GM23338 (cell line): Measurements from ENCODE around the gene CDON. TPM values are rescaled to one million over a fixed set of nuclear protein-coding genes. Genes with fewer than 3 reads are reported as not detected.

Source experiments
- ATAC-seq: fragments of 200-7000 bp; cut with Tn5 transposase; 3 replicates; pipeline ENCODE4 v1.9.1; 2020
- DNase-seq: peaks from one replicate; pipeline ENCODE4 v3.0.0-alpha.2; 2015; ENCODE audit warnings: low spot score
- H2AFZ ChIP-seq: fragments of 200-600 bp; sonication (generic); 2 replicates; pipeline ENCODE4 v1.8.0; 2016; ENCODE audit warnings: antibody characterized with exemption, mild to moderate bottlenecking, moderate library complexity
- H3F3A ChIP-seq: fragments of 200-600 bp; sonication (generic); replicated peaks from 2 replicates; pipeline ENCODE4 v1.8.0; 2017; ENCODE audit warnings: antibody characterized with exemption, mixed run types, low read depth
- H3K27ac ChIP-seq: fragments of 200-600 bp; sonication (generic); 2 replicates; pipeline ENCODE4 v1.6.1; 2016; ENCODE audit warnings: low read depth
- H3K27me3 ChIP-seq: fragments of 200-600 bp; sonication (generic); 2 replicates; pipeline ENCODE4 v1.8.0; 2016; ENCODE audit warnings: mild to moderate bottlenecking, mixed run types, moderate library complexity; ENCODE audit not compliant: insufficient read depth
- H3K36me3 ChIP-seq: fragments of 200-600 bp; sonication (generic); 2 replicates; pipeline ENCODE4 v1.8.0; 2016; ENCODE audit warnings: mild to moderate bottlenecking; ENCODE audit not compliant: insufficient read depth
- H3K4me1 ChIP-seq: fragments of 200-600 bp; sonication (generic); 2 replicates; pipeline ENCODE4 v1.8.0; 2016; ENCODE audit warnings: mild to moderate bottlenecking, moderate library complexity; ENCODE audit not compliant: insufficient read depth
- H3K4me2 ChIP-seq: fragments of 200-600 bp; sonication (generic); 2 replicates; pipeline ENCODE4 v1.7.1; 2017; ENCODE audit warnings: mixed run types
- H3K4me3 ChIP-seq: fragments of 200-600 bp; sonication (generic); 2 replicates; pipeline ENCODE4 v1.6.1; 2016; ENCODE audit warnings: mixed run types
- H3K79me2 ChIP-seq: fragments of 200-600 bp; sonication (generic); replicated peaks from 2 replicates; pipeline ENCODE4 v1.8.0; 2017; ENCODE audit warnings: mild to moderate bottlenecking; ENCODE audit not compliant: insufficient read depth
- H3K9me2 ChIP-seq: fragments of 200-600 bp; sonication (generic); 2 replicates; pipeline ENCODE4 v1.8.0; 2017; ENCODE audit not compliant: insufficient read depth
- H4K20me1 ChIP-seq: fragments of 200-600 bp; sonication (generic); replicated peaks from 2 replicates; pipeline ENCODE4 v1.8.0; 2017; ENCODE audit warnings: mild to moderate bottlenecking; ENCODE audit not compliant: insufficient read depth
- H3K27ac Mint-ChIP-seq: 2 replicates; pipeline ENCODE4 v1.8.0; 2020; ENCODE audit warnings: inconsistent platforms, mild to moderate bottlenecking, moderate library complexity, mixed read lengths
- H3K27me3 Mint-ChIP-seq: 3 replicates; pipeline ENCODE4 v1.8.0; 2022; ENCODE audit warnings: low read depth, mild to moderate bottlenecking, moderate library complexity, mixed read lengths, inconsistent platforms; ENCODE audit not compliant: insufficient read depth, poor library complexity
- H3K36me3 Mint-ChIP-seq: 3 replicates; pipeline ENCODE4 v1.8.0; 2021; ENCODE audit warnings: low read depth, mild to moderate bottlenecking, inconsistent platforms, moderate library complexity, mixed read lengths
- H3K4me1 Mint-ChIP-seq: 3 replicates; pipeline ENCODE4 v1.8.0; 2020; ENCODE audit warnings: mild to moderate bottlenecking, inconsistent platforms, mixed read lengths
- H3K4me3 Mint-ChIP-seq: 3 replicates; pipeline ENCODE4 v1.8.0; 2021; ENCODE audit warnings: moderate library complexity, mild to moderate bottlenecking, inconsistent platforms, mixed read lengths
- H3K9me3 Mint-ChIP-seq: 3 replicates; pipeline ENCODE4 v1.8.0; 2020; ENCODE audit warnings: moderate library complexity, mild to moderate bottlenecking, inconsistent platforms, mixed read lengths
- CREB1 ChIP-seq: fragments of 250-450 bp; sonication (Bioruptor Pico); IDR thresholded peaks from 2 replicates; pipeline ENCODE4 v1.5.0; 2020; ENCODE audit warnings: low read depth, mild to moderate bottlenecking, moderate library complexity
- EZH2 ChIP-seq: fragments of 200-600 bp; sonication (generic); IDR thresholded peaks from one replicate; pipeline ENCODE4 v1.8.0; 2017; ENCODE audit warnings: antibody characterized with exemption, mild to moderate bottlenecking, low read depth; ENCODE audit not compliant: unreplicated experiment
- EZH2phosphoT487 ChIP-seq: fragments of 200-600 bp; sonication (generic); IDR thresholded peaks from one replicate; pipeline ENCODE4 v1.8.1; 2018; ENCODE audit warnings: antibody characterized with exemption; ENCODE audit not compliant: unreplicated experiment
- JUNB ChIP-seq: IDR thresholded peaks from one replicate; pipeline ENCODE4 v1.6.1; 2016; ENCODE audit warnings: antibody characterized with exemption; ENCODE audit not compliant: unreplicated experiment
- POLR2AphosphoS5 ChIP-seq: IDR thresholded peaks from 2 replicates; pipeline ENCODE4 v1.6.1; 2016; ENCODE audit warnings: antibody characterized with exemption, low read depth
- STAT1 ChIP-seq: IDR thresholded peaks from one replicate; pipeline ENCODE4 v1.6.1; 2016; ENCODE audit warnings: antibody characterized with exemption; ENCODE audit not compliant: unreplicated experiment
- ZNF331 ChIP-seq: fragments of 250-450 bp; sonication (Bioruptor Pico); IDR thresholded peaks from 2 replicates; pipeline ENCODE4 v1.5.0; 2020; ENCODE audit warnings: low read depth, mild to moderate bottlenecking, moderate library complexity
- polyA plus RNA-seq: library from polyadenylated mRNA; unstranded; fragments of >200 nt; fragmentation: Nextera tagmentation; extraction: Ambion mirVana; gene quantifications from 2 replicates; pipeline ENCODE4 v1.2.1, GENCODE V29; 2016
- total RNA-seq: library from RNA; depleted of rRNA; stranded (reverse); fragments of >200 nt; shearing (Covaris generic); gene quantifications from 2 replicates; pipeline ENCODE4 v1.2.3, GENCODE V29; 2014
- TF ChIP-seq, protein P1 (sequence below): IDR thresholded peaks from one replicate; pipeline ENCODE4 v1.6.1; 2018; ENCODE audit warnings: antibody characterized with exemption; ENCODE audit not compliant: unreplicated experiment
- TF ChIP-seq, protein P2 (sequence below): IDR thresholded peaks from 2 replicates; pipeline ENCODE4 v1.6.1; 2016; ENCODE audit warnings: antibody characterized with exemption

Gene CDON
- total and polyA plus RNA-seq, 2 experiments from 2014 or later = 4.1 to 35.5 TPM

DNA sequence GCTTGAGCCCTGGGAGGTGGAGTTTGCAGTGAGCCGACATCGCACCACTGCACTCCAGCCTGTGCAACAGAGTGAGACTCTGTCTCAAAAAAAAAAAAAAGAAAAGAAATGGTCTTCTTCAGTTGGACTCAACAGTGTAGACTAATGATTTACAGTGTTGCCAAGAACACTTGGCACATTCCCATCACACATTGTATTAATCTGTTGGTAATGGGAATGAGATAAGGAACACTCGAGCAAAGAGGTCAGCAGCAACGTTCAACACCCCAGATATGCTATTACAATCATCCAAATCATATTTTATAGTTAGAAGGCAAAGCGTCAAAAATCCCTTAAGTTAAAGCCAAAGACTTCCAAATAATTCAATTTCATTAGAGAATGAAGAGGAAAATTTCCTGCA is 14.5 kb downstream of the CDON start (continued):
- TF ChIP-seq, protein P1, sequence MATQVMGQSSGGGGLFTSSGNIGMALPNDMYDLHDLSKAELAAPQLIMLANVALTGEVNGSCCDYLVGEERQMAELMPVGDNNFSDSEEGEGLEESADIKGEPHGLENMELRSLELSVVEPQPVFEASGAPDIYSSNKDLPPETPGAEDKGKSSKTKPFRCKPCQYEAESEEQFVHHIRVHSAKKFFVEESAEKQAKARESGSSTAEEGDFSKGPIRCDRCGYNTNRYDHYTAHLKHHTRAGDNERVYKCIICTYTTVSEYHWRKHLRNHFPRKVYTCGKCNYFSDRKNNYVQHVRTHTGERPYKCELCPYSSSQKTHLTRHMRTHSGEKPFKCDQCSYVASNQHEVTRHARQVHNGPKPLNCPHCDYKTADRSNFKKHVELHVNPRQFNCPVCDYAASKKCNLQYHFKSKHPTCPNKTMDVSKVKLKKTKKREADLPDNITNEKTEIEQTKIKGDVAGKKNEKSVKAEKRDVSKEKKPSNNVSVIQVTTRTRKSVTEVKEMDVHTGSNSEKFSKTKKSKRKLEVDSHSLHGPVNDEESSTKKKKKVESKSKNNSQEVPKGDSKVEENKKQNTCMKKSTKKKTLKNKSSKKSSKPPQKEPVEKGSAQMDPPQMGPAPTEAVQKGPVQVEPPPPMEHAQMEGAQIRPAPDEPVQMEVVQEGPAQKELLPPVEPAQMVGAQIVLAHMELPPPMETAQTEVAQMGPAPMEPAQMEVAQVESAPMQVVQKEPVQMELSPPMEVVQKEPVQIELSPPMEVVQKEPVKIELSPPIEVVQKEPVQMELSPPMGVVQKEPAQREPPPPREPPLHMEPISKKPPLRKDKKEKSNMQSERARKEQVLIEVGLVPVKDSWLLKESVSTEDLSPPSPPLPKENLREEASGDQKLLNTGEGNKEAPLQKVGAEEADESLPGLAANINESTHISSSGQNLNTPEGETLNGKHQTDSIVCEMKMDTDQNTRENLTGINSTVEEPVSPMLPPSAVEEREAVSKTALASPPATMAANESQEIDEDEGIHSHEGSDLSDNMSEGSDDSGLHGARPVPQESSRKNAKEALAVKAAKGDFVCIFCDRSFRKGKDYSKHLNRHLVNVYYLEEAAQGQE = no peak
- TF ChIP-seq, protein P2, sequence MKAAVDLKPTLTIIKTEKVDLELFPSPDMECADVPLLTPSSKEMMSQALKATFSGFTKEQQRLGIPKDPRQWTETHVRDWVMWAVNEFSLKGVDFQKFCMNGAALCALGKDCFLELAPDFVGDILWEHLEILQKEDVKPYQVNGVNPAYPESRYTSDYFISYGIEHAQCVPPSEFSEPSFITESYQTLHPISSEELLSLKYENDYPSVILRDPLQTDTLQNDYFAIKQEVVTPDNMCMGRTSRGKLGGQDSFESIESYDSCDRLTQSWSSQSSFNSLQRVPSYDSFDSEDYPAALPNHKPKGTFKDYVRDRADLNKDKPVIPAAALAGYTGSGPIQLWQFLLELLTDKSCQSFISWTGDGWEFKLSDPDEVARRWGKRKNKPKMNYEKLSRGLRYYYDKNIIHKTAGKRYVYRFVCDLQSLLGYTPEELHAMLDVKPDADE = no peak
- TF ChIP-seq EZH2 = no peak

DNA sequence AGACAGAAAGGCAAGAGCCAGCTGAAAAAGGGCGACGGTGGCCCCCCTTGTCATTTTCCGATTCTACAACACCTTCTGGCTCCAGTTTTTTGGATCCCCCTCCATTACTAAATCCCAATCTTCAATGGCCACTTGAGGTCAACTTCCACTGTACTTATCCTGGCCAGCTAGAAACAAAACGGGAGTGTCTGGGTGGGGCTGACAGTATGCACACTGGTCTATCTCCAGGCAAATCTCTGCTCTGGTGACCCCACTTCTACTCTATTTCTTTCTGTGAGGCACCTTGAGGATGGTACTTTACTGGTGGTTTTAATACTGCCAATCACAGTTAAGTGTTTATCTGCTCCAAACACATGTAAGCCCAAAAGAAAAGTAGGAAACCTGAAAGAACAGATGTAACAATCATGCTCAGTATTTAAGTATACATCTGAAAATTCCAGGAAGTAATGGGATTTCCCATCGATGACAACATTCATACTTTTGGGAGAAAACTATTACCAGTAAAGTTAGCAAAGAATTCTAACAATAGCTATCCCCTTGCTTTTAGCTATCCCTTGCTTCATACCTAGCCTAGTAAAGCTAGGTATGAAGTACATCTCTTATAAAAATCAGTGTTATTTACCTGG is 16.0 kb downstream of the CDON start:
- no peaks in the 10 kb centered on the region for H3K9me3 Mint-ChIP-seq
- Histone ChIP-seq H4K20me1 (0 out of 2 replicates have a peak, but pooled peaks cover 3% of the 10 kb centered on the region), H3K4me3 (no peak overlapping the region), H3K36me3 (no peaks in the 10 kb centered on the region), H3K4me2 (no peak overlapping the region), H2AFZ (no peak overlapping the region), H3K4me1 (no peaks in the 10 kb centered on the region), H3K79me2 (peaks cover 26% of the 10 kb centered on the region; the same call in 1 of the 2 replicates), H3K9me2 (no peaks in the 10 kb centered on the region), H3F3A (no peaks in the 10 kb centered on the region), H3K27me3 (no peaks in the 10 kb centered on the region), H3K27ac (no peak overlapping the region)
- DNase-seq = no peak
- no peak for TF ChIP-seq STAT1
- TF ChIP-seq CREB1 (CRISPR knock-in tag) = no peak
- TF ChIP-seq ZNF331 = no peak
- no peak for TF ChIP-seq JUNB
- TF ChIP-seq EZH2 = no peak
- TF ChIP-seq POLR2AphosphoS5 = no peak
- TF ChIP-seq, protein P1 = no peak
- no peak for TF ChIP-seq EZH2phosphoT487
- no peaks in the 10 kb centered on the region for H3K27me3 Mint-ChIP-seq
- H3K4me3 Mint-ChIP-seq = no peak overlapping the region
- no peak overlapping the region for H3K27ac Mint-ChIP-seq
- no peaks in the 10 kb centered on the region for H3K36me3 Mint-ChIP-seq
- no peak for ATAC-seq
- peaks cover 6% of the 10 kb centered on the region; the same call in 2 of the 3 replicates for H3K4me1 Mint-ChIP-seq
